Thyroid gland (tissue), 4 donors: Measurements from ENCODE around the gene SLC5A6. TPM values are rescaled to one million over a fixed set of nuclear protein-coding genes. Genes with fewer than 3 reads are reported as not detected.
A peak's percentile ranks its signal among the peaks of the same experiment; 100 is the strongest.

ENCODE experiments used
- DNase-seq, 2 donors: peaks; one replicate each; pipeline ENCODE4 v3.0.0-alpha.2; 2019
- H3K27ac ChIP-seq, 3 donors: fragments of 200-600 bp; sonication (generic); 1 replicate in 2 of 3; 2 replicates in 1 of 3; pipeline ENCODE4 v1.5.1; 2016 to 2019; ENCODE audit warnings: mild to moderate bottlenecking in 1 of 3, moderate library complexity in 1 of 3
- H3K27me3 ChIP-seq: fragments of 200-600 bp; sonication (generic); one replicate; pipeline ENCODE4 v1.5.1; 2019
- H3K36me3 ChIP-seq, 2 donors: fragments of 200-600 bp; sonication (generic); one replicate each; pipeline ENCODE4 v1.5.1; 2016 to 2019
- H3K4me1 ChIP-seq, 2 donors: fragments of 200-600 bp; sonication (generic); one replicate each; pipeline ENCODE4 v1.5.1; 2017 to 2019
- H3K4me3 ChIP-seq, 3 donors: fragments of 200-600 bp; sonication (generic); replicated peaks in 1 of 3; 1 replicate in 2 of 3; 2 replicates in 1 of 3; pipeline ENCODE4 v1.5.1; 2016; ENCODE audit warnings: mild to moderate bottlenecking in 1 of 3
- H3K9me3 ChIP-seq: fragments of 200-600 bp; sonication (generic); one replicate; pipeline ENCODE4 v1.5.1; 2017
- POLR2A ChIP-seq, 2 donors: fragments of 450-650 bp; IDR thresholded peaks; one replicate each; pipeline ENCODE4 v1.6.1; 2017; ENCODE audit warnings: antibody characterized with exemption in 2 of 2, mild to moderate bottlenecking in 2 of 2, moderate library complexity in 1 of 2
- WGBS, 2 donors: methylation state at CpG; one replicate each; pipeline ENCODE4 v1.1.5; 2017; 5-methylcytosine and 5-hydroxymethylcytosine counted together
- intact Hi-C: fragments of 100-400 bp; cut with DNase I; formaldehyde crosslinking; loops from one replicate; pipeline ENCODE4 v1.15.1; 2023
- total RNA-seq, 4 donors: library from RNA; depleted of rRNA; stranded (reverse); fragments of >200 nt; gene quantifications; one replicate each; pipeline ENCODE4 v1.2.3, GENCODE V29; 2016
- TF ChIP-seq, protein P1 (sequence below), 6 experiments: fragments of 200-600 bp in 3 of 6; fragments of 450-650 bp in 3 of 6; sonication (generic) in 3 of 6; IDR thresholded peaks; one replicate each; pipeline ENCODE4 v1.5.1; 2016 to 2019; ENCODE audit warnings: antibody characterized with exemption in 6 of 6, mild to moderate bottlenecking in 2 of 6, inconsistent platforms in 1 of 6, moderate library complexity in 1 of 6

The SLC5A6 gene
- 10 to 100 TPM; 10.9 to 34.0 (median 22.0) TPM for total RNA-seq

DNA sequence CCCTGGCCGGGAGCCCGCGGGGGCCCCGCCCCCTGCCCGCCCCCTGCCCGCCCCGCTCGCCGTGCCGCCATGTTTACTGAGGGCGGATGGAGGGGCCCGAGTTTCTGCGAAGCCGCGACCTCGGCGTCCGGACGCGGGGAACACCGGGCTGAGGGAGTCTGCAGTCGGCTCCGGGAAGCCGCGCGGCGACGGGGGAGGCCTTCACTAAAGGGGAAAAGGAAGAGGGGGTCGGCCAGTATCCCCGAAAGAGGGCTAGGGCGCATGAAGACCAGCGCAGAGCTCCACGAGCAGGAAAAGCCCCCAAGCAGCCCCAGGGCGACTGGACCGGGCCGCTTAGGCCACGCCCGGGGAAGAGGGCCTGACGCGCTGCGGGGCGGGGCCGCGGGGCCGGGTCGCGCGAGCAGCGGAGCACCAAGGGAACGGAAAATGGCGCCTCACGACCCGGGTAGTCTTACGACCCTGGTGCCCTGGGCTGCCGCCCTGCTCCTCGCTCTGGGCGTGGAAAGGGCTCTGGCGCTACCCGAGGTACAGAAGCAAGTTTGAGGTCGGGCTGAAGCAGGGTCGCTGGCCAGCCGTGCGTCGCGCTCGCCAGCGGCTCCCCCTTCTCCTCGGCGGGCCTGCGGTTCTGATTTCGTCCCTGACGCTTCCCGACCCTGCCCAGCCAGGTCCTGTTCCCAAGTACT, at the start of gene SLC5A6, which contains the start of gene ATRAID:
TSS of gene SLC5A6 (minus strand) at position 326 of the 683 bp plus-strand sequence. CDS start 4,618 bp downstream, outside the sequence.
TSS of gene ATRAID (plus strand) at position 99 of the 683 bp plus-strand sequence. CDS start at position 427, 328 bp downstream.
- peak within 1 kb of the TSS; percentile 93 to 96 (median 95) for H3K27ac ChIP-seq
- intact Hi-C loops: no loop called here
- WGBS, 2 donors: 0 to 1% methylated on average over 8 to 20 of the region's 73 CpGs
- peaks cover 13 to 17% of the 10 kb centered on the region in 2 donors for H3K4me1 ChIP-seq
- no peaks in the 10 kb centered on the region for H3K9me3 ChIP-seq
- TF ChIP-seq, protein P1, sequence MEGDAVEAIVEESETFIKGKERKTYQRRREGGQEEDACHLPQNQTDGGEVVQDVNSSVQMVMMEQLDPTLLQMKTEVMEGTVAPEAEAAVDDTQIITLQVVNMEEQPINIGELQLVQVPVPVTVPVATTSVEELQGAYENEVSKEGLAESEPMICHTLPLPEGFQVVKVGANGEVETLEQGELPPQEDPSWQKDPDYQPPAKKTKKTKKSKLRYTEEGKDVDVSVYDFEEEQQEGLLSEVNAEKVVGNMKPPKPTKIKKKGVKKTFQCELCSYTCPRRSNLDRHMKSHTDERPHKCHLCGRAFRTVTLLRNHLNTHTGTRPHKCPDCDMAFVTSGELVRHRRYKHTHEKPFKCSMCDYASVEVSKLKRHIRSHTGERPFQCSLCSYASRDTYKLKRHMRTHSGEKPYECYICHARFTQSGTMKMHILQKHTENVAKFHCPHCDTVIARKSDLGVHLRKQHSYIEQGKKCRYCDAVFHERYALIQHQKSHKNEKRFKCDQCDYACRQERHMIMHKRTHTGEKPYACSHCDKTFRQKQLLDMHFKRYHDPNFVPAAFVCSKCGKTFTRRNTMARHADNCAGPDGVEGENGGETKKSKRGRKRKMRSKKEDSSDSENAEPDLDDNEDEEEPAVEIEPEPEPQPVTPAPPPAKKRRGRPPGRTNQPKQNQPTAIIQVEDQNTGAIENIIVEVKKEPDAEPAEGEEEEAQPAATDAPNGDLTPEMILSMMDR (IDR thresholded peaks at IDR 0.05): no peak
- peak; percentile 49 to 94 for TF ChIP-seq POLR2A (IDR thresholded peaks at IDR 0.05)
- DNase-seq: peak; percentile 90 to 91
- no peaks in the 10 kb centered on the region for H3K27me3 ChIP-seq
- peak within 1 kb of the TSS; percentile 43 to 67 (median 54) for H3K4me3 ChIP-seq
- peaks cover 0 to 16% of the 10 kb centered on the region in 2 donors for H3K36me3 ChIP-seq

DNA sequence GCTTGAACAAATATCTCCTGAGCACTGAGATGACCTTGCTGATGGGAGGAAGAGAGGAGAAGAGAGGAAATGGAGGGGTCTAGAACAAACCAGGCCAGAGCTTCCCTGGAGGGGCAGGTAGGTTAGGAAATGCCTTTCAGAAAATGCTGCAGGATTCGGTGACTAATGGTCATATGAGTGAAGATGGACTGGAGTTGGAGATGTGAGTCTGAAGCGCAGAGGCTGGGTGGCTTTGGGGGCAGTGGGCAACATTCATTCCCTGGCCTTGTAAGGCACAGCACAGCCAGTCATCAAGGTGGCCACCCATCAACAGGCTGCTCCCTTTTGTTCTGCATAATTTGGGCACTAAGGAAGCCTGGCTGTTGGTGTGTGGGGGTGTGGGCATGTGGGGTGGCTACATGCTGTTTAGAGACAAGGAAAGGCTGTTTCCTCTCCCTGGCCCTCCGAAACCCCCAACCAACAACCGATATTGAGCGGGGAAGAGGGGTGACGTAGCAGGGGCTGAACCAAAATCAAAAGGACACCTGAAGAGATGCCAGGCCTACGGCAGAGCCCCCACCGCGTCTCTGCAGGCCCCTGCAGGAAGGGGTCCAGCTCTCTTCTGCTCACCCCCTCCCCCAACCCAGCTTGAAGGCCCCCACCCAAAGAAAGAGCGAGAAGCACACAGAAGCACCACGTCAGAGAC, 49.3 kb upstream of the SLC5A6 start:
- H3K4me3 ChIP-seq: no peak overlapping the region
- no peak overlapping the region for H3K27ac ChIP-seq

DNA sequence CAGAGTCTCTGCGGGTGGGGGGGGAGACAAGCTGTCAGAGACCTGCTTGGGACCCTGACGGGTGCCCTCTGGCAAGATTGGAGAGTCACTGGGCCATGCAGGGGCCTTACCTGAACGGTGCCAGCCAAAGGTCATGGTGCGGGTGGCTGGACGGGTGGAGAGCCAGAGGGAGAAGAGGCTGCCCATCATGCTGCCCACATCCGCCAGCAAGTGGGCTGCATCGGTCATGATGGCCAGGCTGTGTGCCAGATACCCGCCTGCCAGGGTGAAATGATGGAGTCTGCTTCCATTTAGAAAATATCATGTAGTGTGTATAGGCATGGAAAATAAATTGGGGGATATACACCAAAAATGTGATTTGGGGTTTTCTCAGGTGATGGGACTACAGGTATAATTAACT, 46.0 kb upstream of the SLC5A6 start:
- intact Hi-C loops: loop anchor here (5.0 kb wide), 1 partner anchor 39 kb away; no protein-coding TSS in a partner anchor
- 81 to 83% methylated on average over 6 to 7 of the region's 8 CpGs for WGBS, 2 donors
- Histone ChIP-seq H3K36me3 (no peaks in the 10 kb centered on the region), H3K9me3 (no peaks in the 10 kb centered on the region), H3K27ac (no peak overlapping the region), H3K4me1 (peaks cover 8 to 14% of the 10 kb centered on the region in 2 donors), H3K4me3 (no peak overlapping the region), H3K27me3 (peaks cover 22% of the 10 kb centered on the region)
- no peak for TF ChIP-seq POLR2A (IDR thresholded peaks at IDR 0.05)
- TF ChIP-seq, protein P1 (IDR thresholded peaks at IDR 0.05): no peak
- DNase-seq: no peak

More for the DNA sequence above, 49.3 kb upstream of the SLC5A6 start:
- Histone ChIP-seq H3K36me3 (no peaks in the 10 kb centered on the region), H3K9me3 (no peaks in the 10 kb centered on the region), H3K4me1 (peaks cover 30 to 38% of the 10 kb centered on the region in 2 donors), H3K27me3 (peaks cover 29% of the 10 kb centered on the region)
- 44 to 55% methylated on average over 11 of the region's 11 CpGs for WGBS, 2 donors
- no peak for DNase-seq
- no peak for TF ChIP-seq POLR2A (IDR thresholded peaks at IDR 0.05)
- TF ChIP-seq, protein P1 (IDR thresholded peaks at IDR 0.05): no peak
- intact Hi-C loops: no loop called here

DNA sequence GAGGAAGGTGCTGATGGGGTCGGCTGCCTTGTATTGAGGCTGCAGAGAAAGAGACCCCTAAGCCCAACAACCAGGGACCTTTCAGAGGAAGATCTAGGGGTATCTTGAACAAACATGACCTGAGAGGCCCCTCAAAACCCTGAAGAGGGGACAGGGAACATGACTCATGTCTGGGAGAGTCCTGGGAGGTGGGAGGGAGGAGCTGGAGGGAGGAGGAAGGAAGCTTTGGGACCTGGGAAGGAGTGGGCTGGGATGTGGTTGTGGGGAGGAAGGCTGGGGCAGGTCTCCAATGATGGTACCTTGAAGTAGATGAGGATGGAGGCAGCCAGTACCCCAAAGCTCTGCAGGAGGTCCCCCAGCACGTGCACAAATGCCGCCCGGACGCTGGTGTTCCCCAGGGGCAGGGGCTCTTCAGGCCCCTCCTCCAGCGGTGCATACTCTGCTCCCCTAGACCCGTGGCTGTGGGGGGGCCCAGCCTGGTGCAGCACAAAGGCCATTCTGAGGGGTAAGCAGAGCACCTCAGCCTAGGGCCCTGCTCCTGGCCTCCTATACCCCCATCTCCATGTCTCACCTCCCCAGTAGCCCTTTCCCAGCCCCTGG, 44.9 kb upstream of the SLC5A6 start:
- H3K4me1 ChIP-seq: peaks cover 0 to 3% of the 10 kb centered on the region in 2 donors
- intact Hi-C loops: loop anchor here (5.0 kb wide), 1 partner anchor 40 kb away; no protein-coding TSS in a partner anchor
- H3K27me3 ChIP-seq: peaks cover 11% of the 10 kb centered on the region
- H3K27ac ChIP-seq: no peak overlapping the region
- 61 to 72% methylated on average over 2 to 7 of the region's 7 CpGs for WGBS, 2 donors
- no peak for TF ChIP-seq POLR2A (IDR thresholded peaks at IDR 0.05)
- TF ChIP-seq, protein P1 (IDR thresholded peaks at IDR 0.05): no peak
- no peaks in the 10 kb centered on the region for H3K9me3 ChIP-seq
- no peak for DNase-seq
- H3K36me3 ChIP-seq: no peaks in the 10 kb centered on the region
- no peak overlapping the region for H3K4me3 ChIP-seq
